Neural crest cell (in vitro differentiated cells): ENCODE measurements around the gene BICDL2. TPM values are rescaled to one million over a fixed set of nuclear protein-coding genes. Genes with fewer than 3 reads are reported as not detected.

Experiments used
- DNase-seq: peaks from one replicate; pipeline ENCODE4 v3.0.0; 2021; ENCODE audit warnings: low read depth, mixed read lengths, low spot score
- H3K27ac Mint-ChIP-seq: one replicate; pipeline ENCODE4 v1.8.0; 2021; ENCODE audit warnings: mild to moderate bottlenecking, mixed read lengths; ENCODE audit not compliant: unreplicated experiment
- H3K27me3 Mint-ChIP-seq: 2 replicates; pipeline ENCODE4 v1.8.0; 2021; ENCODE audit warnings: low read depth, mild to moderate bottlenecking, mixed read lengths
- H3K36me3 Mint-ChIP-seq: 2 replicates; pipeline ENCODE4 v1.8.0; 2021; ENCODE audit warnings: low read depth, mild to moderate bottlenecking, mixed read lengths
- H3K4me1 Mint-ChIP-seq: 2 replicates; pipeline ENCODE4 v1.8.0; 2021; ENCODE audit warnings: mixed read lengths
- H3K4me3 Mint-ChIP-seq: one replicate; pipeline ENCODE4 v1.8.0; 2021; ENCODE audit warnings: mild to moderate bottlenecking, mixed read lengths
- H3K9me3 Mint-ChIP-seq: 2 replicates; pipeline ENCODE4 v1.8.0; 2021; ENCODE audit warnings: mixed read lengths
- CTCF ChIP-seq: fragments of 200-600 bp; sonication (generic); conservative IDR thresholded peaks from 2 replicates; pipeline ENCODE4 v1.5.0; 2021; ENCODE audit warnings: antibody characterized with exemption, mild to moderate bottlenecking
- total RNA-seq: library from RNA; stranded (reverse); gene quantifications from 2 replicates; pipeline ENCODE4 v1.2.1, GENCODE V29; 2021

BICDL2 gene
- total RNA-seq, 1 donor from 2014 or later = not detected

- no peaks in the 10 kb centered on the region for H3K36me3 Mint-ChIP-seq
- H3K4me3 Mint-ChIP-seq = peak overlapping the region; percentile 45
- H3K27ac Mint-ChIP-seq = no peak overlapping the region
- no peak for DNase-seq
- H3K4me1 Mint-ChIP-seq = peaks cover 6% of the 10 kb centered on the region
- no peaks in the 10 kb centered on the region for H3K9me3 Mint-ChIP-seq
- no peak for TF ChIP-seq CTCF
- H3K27me3 Mint-ChIP-seq = peaks cover 95% of the 10 kb centered on the region
Measured at GRCh38 chr16:3014971-3015370, 21.8 kb downstream of the BICDL2 start.

GRCh38 chr16:3013998-3014690 lies 22.6 kb downstream of the BICDL2 start:
- Mint-ChIP-seq H3K9me3 (no peaks in the 10 kb centered on the region), H3K4me1 (peaks cover 4% of the 10 kb centered on the region), H3K4me3 (no peak overlapping the region), H3K27ac (no peak overlapping the region), H3K36me3 (no peaks in the 10 kb centered on the region), H3K27me3 (peaks cover 96% of the 10 kb centered on the region)
- no peak for TF ChIP-seq CTCF
- DNase-seq = no peak

- H3K36me3 Mint-ChIP-seq = no peaks in the 10 kb centered on the region
- no peak for TF ChIP-seq CTCF
- no peak for DNase-seq
- H3K4me1 Mint-ChIP-seq = peaks cover 4% of the 10 kb centered on the region
- H3K27ac Mint-ChIP-seq = no peak overlapping the region
- H3K27me3 Mint-ChIP-seq = peaks cover 96% of the 10 kb centered on the region
- no peak overlapping the region for H3K4me3 Mint-ChIP-seq
- no peaks in the 10 kb centered on the region for H3K9me3 Mint-ChIP-seq
Measured at GRCh38 chr16:3013491-3013951, 23.2 kb downstream of the BICDL2 start.

GRCh38 chr16:3012828-3013420 lies 23.8 kb downstream of the BICDL2 start, which contains the start of gene CLDN9:
Gene CLDN9, plus strand, starts transcription at chr16:3012923. Its CDS starts 440 bp downstream, at chr16:3013363.
- peaks cover 96% of the 10 kb centered on the region for H3K27me3 Mint-ChIP-seq
- peaks cover 4% of the 10 kb centered on the region for H3K4me1 Mint-ChIP-seq
- no peaks in the 10 kb centered on the region for H3K36me3 Mint-ChIP-seq
- H3K4me3 Mint-ChIP-seq = no peak within 1 kb of the TSS
- no peaks in the 10 kb centered on the region for H3K9me3 Mint-ChIP-seq
- no peak within 1 kb of the TSS for H3K27ac Mint-ChIP-seq
- no peak for DNase-seq
- TF ChIP-seq CTCF = no peak

GRCh38 chr16:3012246-3012645 lies 24.5 kb downstream of the BICDL2 start:
- Mint-ChIP-seq H3K36me3 (no peaks in the 10 kb centered on the region), H3K9me3 (no peaks in the 10 kb centered on the region), H3K27ac (no peak overlapping the region), H3K27me3 (peaks cover 99% of the 10 kb centered on the region), H3K4me1 (peaks cover 4% of the 10 kb centered on the region), H3K4me3 (no peak overlapping the region)
- no peak for DNase-seq
- TF ChIP-seq CTCF = no peak
